NCI-H2107 treated with DMSO at 0.1 percent for 48 hours (cell line): ENCODE measurements around the gene STXBP5L.
"Not testable (repeated sequence)": the region's sequence is repeated elsewhere in the genome, so short reads cannot be mapped to it uniquely, and the experiment has no call there.

Source experiments
- DNase-seq: peaks from one replicate; lab custom pipeline; 2025; ENCODE audit not compliant: unreplicated experiment; lab: John Stamatoyannopoulos, UW

STXBP5L gene

DNA sequence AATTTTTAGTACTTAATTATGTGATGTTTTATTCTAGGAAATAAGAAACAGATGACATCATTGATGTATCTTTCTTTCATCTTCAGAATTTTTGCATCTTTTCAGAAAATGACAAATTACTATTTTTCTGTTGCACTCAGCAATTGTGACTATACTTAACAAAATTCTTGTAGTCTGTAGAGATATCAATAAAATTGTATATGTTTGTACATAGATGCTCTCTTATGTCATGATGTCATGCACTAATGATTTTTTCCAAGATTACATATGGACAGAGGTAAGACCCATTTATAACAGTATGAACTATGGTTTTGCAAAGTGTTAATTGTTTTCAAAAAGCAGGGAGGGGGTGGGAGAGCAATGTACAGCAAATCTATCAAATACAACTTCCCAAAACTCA lies 516.5 kb downstream of the STXBP5L start:
- DNase-seq: no peak

DNA sequence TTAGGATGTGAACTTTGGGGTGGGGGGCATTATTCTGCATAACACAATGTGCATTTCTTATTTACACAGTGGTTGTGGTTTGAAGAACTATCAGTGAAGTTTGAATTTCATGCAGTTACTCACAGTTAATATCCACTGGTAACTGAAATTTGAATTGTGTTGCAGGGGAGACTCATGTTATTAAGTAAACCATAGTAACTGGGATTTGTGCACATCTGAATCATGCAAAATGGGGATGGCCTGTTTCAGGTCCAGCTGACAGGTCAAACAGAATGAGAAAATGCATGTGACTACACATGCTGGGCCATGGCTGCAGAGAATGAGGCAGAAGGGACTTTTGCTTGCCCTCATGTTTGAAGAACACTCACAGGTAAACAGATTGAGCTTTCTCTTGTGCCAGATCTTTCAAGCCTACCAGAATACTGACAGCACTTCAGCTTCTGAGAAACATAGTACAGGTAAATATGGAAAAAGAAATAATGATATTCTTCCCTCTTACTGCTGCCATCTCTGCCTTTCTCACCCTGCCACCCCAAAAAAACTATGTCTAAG lies 522.7 kb downstream of the STXBP5L start:
- no peak for DNase-seq

DNA sequence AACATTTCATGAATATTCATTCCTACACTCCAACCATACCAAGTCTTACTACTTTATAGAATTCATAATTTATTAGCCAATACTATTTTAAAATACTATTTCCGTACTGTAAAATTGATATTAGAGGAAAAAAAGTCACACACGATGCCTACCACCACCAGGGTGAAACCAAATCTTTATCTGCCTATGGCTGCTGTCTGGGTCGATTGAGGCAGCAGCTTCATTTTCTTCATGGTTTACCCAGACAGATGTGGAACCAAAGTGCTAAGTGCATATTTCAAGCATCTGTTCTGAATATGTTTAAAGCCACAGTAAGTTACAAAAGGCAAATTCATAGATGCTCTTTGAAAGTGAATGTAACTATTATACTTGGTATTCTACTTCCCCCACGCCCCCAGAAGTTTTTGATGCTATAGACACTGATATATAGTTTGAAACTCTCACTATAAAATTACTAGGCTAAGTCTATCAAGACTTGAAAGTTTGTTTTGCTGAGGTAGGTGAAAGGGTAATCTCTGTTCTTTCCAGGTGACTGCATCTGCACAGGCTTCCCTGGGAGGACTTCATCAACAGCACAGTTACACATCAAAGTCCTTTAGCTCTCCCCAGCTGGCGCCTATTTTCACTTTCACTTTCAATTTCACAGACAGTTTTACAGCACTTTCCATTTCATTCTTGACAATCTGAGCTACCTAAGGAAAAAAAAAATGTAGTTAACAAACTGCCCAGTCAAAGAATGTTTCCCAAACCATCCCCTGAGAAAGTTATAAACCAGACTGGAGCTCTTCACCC lies 523.9 kb downstream of the STXBP5L start:
- peak; percentile 52 for DNase-seq

- DNase-seq: no peak
Measured at GRCh38 chr3:121436074-121436473, 528.1 kb downstream of the STXBP5L start.

DNA sequence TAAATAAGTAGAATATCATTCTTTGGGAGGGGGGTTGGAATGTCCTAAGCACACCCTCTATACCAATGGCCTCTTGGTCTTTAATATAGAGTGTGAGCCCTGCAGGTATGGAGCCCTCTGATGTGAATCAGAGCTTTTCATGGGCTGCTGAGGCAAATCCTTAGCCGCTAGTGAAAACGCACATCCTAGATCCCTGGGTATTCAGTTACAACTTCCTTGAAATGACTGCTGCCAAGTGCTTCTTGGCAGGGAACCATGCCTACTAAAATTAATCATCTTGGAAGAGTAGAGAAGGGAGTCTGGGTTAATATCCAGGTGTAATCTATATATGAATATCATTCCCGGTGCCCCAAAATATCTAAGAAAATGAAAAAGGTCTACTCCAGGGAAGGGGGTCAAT lies 528.6 kb downstream of the STXBP5L start:
- peak; percentile 8 for DNase-seq

GRCh38 chr3:121443456-121443855 lies 535.5 kb downstream of the STXBP5L start:
- DNase-seq: no peak

GRCh38 chr3:121451752-121452151 lies 543.7 kb downstream of the STXBP5L start:
- DNase-seq: not testable (repeated sequence)

DNA sequence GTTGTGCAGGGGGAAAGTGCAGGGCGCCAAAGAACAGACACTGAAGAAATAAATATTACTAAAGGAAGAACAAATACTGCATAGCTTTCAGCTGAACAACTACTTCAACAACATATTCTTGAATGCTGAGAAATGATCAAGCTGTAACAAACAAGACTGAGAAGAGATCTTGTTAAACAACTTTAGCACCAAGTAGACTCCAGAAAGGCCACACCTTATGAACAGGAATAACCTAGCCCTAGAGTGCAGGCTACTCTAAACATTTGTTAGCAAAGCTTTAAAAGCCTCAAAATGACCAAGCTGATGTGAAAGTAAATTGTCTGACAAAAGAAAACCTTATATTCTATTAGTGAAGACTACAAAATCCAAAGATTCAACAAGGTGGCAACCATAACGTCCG lies 554.6 kb downstream of the STXBP5L start:
- DNase-seq: no peak

- no peak for DNase-seq
Measured at GRCh38 chr3:121463745-121464144, 555.7 kb downstream of the STXBP5L start.

GRCh38 chr3:121467085-121467484 lies 559.1 kb downstream of the STXBP5L start:
- DNase-seq: no peak

GRCh38 chr3:121473001-121473400 lies 565.0 kb downstream of the STXBP5L start:
- no peak for DNase-seq
